SJSA1 (cell line): ENCODE data around the gene NABP1. TPM values are rescaled to one million over a fixed set of nuclear protein-coding genes. Genes with fewer than 3 reads are reported as not detected.

Source experiments
- DNase-seq, 2 experiments: peaks; one replicate each; pipeline ENCODE4 v3.0.0-alpha.2; 2015 to 2020; ENCODE audit warnings: low spot score in 2 of 2, low read depth in 1 of 2
- H3K27ac ChIP-seq: fragments of 250-450 bp; sonication (Bioruptor Pico); 2 replicates; pipeline ENCODE4 v1.5.1; 2020; ENCODE audit warnings: mild to moderate bottlenecking, moderate library complexity
- H3K27me3 ChIP-seq: fragments of 250-450 bp; sonication (Bioruptor Pico); replicated peaks from 2 replicates; pipeline ENCODE4 v1.5.1; 2020; ENCODE audit warnings: mild to moderate bottlenecking, moderate library complexity
- H3K36me3 ChIP-seq: fragments of 250-450 bp; sonication (Bioruptor Pico); 2 replicates; pipeline ENCODE4 v1.5.1; 2020; ENCODE audit warnings: mild to moderate bottlenecking
- H3K4me1 ChIP-seq: fragments of 250-450 bp; sonication (Bioruptor Pico); replicated peaks from 2 replicates; pipeline ENCODE4 v1.6.1; 2021; ENCODE audit warnings: mild to moderate bottlenecking
- H3K4me3 ChIP-seq: fragments of 250-450 bp; sonication (Bioruptor Pico); 2 replicates; pipeline ENCODE4 v1.5.1; 2020; ENCODE audit warnings: mild to moderate bottlenecking
- H3K9me3 ChIP-seq: fragments of 250-450 bp; sonication (Bioruptor Pico); replicated peaks from 2 replicates; pipeline ENCODE4 v1.5.1; 2020; ENCODE audit warnings: mild to moderate bottlenecking
- total RNA-seq: library from RNA; depleted of rRNA; stranded (reverse); fragments of >200 nt; shearing (Covaris generic); gene quantifications from 2 replicates; pipeline ENCODE4 v1.2.3, GENCODE V29; 2014; rRNA removed

NABP1 gene
- total RNA-seq, result 43.9 and 73.8 TPM in 2 replicates

DNA sequence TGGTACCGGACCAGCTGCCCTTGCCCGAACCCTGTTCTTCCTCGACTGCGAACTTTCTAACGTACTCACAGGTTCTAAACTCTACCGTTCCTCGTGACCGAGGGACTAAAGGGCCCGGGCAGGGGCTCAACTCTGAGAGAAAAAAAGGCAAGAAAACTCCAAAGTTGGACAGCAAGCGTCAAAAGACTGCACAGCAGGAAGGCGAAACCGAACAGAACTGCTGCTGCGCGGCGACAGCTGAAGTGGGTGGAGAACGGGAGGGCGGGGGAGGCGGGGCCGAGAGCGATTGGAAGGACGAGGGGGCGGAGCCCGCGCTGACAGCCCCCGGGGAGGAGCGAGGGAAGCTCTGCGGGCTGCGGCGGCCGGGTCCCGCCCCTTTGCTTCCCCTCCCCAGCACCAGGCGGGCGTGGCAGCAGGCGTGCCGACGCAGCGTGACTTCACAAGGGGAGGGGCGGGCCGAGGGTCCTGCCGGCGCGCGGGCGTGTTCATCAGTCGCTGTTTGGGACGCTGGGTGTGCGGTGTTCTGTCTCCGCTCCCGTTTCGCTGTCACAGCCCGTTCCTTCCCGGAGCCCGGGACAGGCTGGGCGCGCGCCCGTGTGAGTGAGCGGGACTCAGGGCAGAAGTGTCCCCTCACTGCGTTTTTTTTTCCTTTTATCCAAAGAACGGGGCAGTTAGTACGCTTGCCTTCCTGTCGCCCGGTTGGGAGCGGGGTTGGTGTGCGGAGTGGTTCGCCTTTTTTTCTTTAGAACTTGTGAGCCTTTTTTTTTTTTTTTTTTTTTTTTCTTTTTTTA lies at the start of gene NABP1:
Gene NABP1, plus strand, starts transcription at position 491 of the 791 bp plus-strand sequence. CDS start 479 bp downstream, outside the sequence.
- Histone ChIP-seq H3K9me3 (no peaks in the 10 kb centered on the region), H3K27ac (peak within 1 kb of the TSS; percentile 96), H3K4me3 (peak within 1 kb of the TSS; percentile 52), H3K27me3 (no peaks in the 10 kb centered on the region), H3K36me3 (peaks cover 42% of the 10 kb centered on the region), H3K4me1 (peaks cover 35% of the 10 kb centered on the region)
- DNase-seq, result peak; percentile 99

DNA sequence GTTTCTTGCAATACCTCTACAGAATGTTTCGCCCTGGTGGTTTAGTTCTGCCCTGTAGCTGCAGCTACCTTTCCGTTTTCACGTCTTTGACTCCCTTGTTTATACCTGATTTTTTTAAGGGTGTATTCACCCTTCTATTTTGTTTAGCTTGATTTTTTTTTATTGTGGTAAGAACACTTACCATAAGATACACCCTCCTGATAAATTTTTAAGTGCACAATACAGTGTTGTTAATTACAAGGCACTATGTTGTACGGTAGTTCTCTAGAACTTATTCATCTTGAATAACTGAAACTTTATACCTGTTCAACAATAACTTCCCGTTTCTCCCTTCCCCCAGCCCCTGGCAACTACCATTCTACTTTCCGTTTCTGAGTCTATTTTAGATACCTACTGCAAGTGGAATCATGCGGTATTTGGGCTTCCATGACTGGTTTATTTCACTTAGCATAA lies 48.9 kb upstream of the NABP1 start:
- Histone ChIP-seq H3K27ac (no peak overlapping the region), H3K27me3 (no peaks in the 10 kb centered on the region), H3K36me3 (no peaks in the 10 kb centered on the region), H3K9me3 (no peaks in the 10 kb centered on the region), H3K4me3 (no peak overlapping the region), H3K4me1 (peaks cover 61% of the 10 kb centered on the region)
- no peak for DNase-seq

DNA sequence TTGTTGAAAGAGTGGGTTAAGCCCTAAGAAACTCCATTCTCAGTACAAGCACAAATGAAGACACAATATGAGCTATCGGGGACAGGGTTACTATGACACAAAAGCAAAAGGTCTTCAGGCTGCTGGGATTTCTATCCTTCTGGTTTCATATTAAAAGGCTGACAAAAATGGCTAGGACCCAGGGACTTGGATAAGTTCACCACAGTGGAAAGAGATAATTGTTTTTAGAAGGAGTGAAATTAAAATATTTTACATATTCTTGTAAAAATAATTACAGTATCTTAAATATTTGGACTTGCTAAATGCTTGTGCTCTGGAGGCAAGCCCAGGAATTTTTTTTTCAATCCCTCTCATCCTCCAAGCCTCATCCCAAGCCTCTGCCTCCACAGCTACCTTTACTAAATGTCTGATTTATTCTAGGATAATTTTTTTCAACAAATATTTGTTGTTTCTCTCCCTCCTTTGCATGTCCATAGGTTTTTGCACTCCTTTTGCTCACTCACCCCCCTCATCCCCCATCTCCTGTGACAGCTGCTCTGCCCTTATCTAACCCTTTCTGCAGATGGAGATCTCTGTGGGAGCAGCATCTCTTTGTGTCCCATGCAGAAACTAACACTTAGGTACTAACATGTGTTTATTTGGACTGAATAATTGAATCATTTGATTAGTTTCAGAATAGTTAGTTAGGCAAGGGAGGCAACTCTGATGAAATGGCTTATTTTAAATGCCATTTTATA lies 47.8 kb upstream of the NABP1 start:
- Histone ChIP-seq H3K4me3 (no peak overlapping the region), H3K9me3 (no peaks in the 10 kb centered on the region), H3K36me3 (no peaks in the 10 kb centered on the region), H3K4me1 (peaks cover 63% of the 10 kb centered on the region), H3K27ac (0 out of 2 replicates have a peak overlapping the region, but pooled peaks have one; percentile 3), H3K27me3 (no peaks in the 10 kb centered on the region)
- DNase-seq, result no peak

GRCh38 chr2:191631754-191632153 lies 46.2 kb upstream of the NABP1 start:
- peak in 1 of 2 experiments; percentile 24 for DNase-seq
- H3K9me3 ChIP-seq, result no peaks in the 10 kb centered on the region
- H3K27ac ChIP-seq, result no peak overlapping the region
- H3K4me1 ChIP-seq, result peaks cover 62% of the 10 kb centered on the region
- H3K27me3 ChIP-seq, result no peaks in the 10 kb centered on the region
- no peaks in the 10 kb centered on the region for H3K36me3 ChIP-seq
- no peak overlapping the region for H3K4me3 ChIP-seq

DNA sequence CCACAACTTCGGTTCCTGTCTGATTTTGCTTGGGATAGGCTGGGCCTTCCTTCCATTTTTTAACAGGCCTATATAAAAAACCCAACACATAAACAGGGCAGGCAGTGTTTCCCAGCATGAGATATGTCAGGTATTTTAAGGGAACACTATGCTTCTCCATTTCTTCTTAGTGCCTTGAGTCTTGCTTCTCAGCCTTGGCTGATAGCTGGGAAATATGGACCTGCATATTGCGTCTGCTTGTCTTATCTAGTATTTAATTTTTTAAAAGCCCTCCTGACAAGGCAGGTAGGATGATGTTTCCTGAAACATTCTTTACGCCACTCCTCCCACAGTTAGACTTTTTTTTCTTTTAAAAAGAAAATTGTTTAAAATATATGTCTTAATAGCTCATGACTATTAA lies 45.5 kb upstream of the NABP1 start:
- no peak for DNase-seq
- Histone ChIP-seq H3K4me1 (peaks cover 62% of the 10 kb centered on the region), H3K4me3 (no peak overlapping the region), H3K9me3 (no peaks in the 10 kb centered on the region), H3K36me3 (no peaks in the 10 kb centered on the region), H3K27ac (no peak overlapping the region), H3K27me3 (no peaks in the 10 kb centered on the region)

- no peaks in the 10 kb centered on the region for H3K9me3 ChIP-seq
- H3K36me3 ChIP-seq, result no peaks in the 10 kb centered on the region
- no peak for DNase-seq
- H3K4me1 ChIP-seq, result peaks cover 79% of the 10 kb centered on the region
- no peak overlapping the region for H3K4me3 ChIP-seq
- no peaks in the 10 kb centered on the region for H3K27me3 ChIP-seq
- peak overlapping the region; percentile 99 for H3K27ac ChIP-seq
Observed at GRCh38 chr2:191634791-191635190, 43.1 kb upstream of the NABP1 start.

DNA sequence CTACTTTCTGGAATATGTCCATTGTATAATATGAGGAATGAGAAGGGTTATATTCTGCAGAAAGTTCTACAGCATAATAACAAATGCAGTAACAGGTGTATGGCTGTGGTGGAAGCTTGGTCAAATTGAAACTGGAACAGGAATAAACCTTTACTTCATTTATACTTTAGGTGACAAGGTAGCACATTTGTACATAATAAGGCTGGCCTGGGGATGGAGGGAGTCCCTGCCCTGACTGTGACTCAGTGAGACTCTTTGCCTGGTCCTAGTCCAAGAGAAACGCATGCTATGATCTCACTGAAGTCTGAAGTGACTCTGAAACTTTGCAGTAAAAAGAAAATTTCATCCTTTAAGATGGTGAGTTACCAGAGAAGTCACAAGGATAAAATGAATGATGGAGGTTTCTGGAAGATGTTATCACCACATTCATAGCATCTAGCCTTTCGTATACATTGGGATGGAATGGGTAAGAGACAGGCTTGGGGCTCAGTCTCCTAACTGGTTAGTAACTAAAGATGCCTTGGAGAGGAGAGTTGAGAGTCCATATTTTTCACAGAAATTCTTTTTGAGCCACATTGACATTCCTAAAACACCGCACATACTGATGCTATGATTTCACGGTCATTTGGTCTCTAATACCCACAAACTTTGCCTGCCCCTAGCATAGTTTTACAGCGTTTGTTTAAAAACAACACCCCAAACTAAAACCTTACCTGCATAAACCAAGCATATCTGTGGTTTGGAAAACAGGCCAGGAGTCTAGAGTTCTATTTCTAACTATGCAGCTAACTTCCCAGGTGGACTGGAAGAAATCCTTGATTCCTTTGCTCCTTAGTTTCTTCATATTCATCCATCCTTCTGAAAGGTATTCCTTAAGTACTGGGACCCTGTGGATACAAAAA lies 42.4 kb upstream of the NABP1 start:
- H3K4me3 ChIP-seq, result no peak overlapping the region
- H3K27ac ChIP-seq, result peak overlapping the region; percentile 99
- H3K9me3 ChIP-seq, result no peaks in the 10 kb centered on the region
- DNase-seq, result peak; percentile 72 to 97
- H3K36me3 ChIP-seq, result no peaks in the 10 kb centered on the region
- peaks cover 71% of the 10 kb centered on the region for H3K4me1 ChIP-seq
- H3K27me3 ChIP-seq, result no peaks in the 10 kb centered on the region

DNA sequence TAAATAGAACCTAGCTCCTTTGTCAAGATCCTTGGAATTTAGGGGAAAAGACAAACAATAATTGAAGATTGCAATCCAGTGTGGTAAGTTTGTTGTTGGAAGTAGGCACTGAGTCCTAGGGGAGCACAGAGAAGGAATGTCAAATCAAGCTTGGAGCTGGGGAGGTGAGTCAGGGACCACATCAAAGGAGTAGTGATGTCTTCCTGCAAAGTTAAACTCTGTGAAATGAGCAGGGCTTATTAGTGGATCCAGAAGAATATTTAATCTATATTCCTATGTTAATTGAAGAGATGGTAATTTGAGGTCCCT lies 41.7 kb upstream of the NABP1 start:
- H3K27ac ChIP-seq, result peak overlapping the region; percentile 99
- H3K4me3 ChIP-seq, result no peak overlapping the region
- no peaks in the 10 kb centered on the region for H3K27me3 ChIP-seq
- peaks cover 65% of the 10 kb centered on the region for H3K4me1 ChIP-seq
- peak; percentile 91 to 98 for DNase-seq
- H3K36me3 ChIP-seq, result no peaks in the 10 kb centered on the region
- H3K9me3 ChIP-seq, result no peaks in the 10 kb centered on the region

GRCh38 chr2:191636586-191636985 lies 41.4 kb upstream of the NABP1 start:
- DNase-seq, result no peak
- H3K27ac ChIP-seq, result peak overlapping the region; percentile 99
- no peaks in the 10 kb centered on the region for H3K36me3 ChIP-seq
- peaks cover 61% of the 10 kb centered on the region for H3K4me1 ChIP-seq
- no peaks in the 10 kb centered on the region for H3K9me3 ChIP-seq
- H3K4me3 ChIP-seq, result no peak overlapping the region
- no peaks in the 10 kb centered on the region for H3K27me3 ChIP-seq

- H3K4me3 ChIP-seq, result no peak overlapping the region
- peak overlapping the region; percentile 99 for H3K27ac ChIP-seq
- peaks cover 54% of the 10 kb centered on the region for H3K4me1 ChIP-seq
- H3K9me3 ChIP-seq, result no peaks in the 10 kb centered on the region
- H3K27me3 ChIP-seq, result no peaks in the 10 kb centered on the region
- no peaks in the 10 kb centered on the region for H3K36me3 ChIP-seq
- peak; percentile 54 to 92 for DNase-seq
Observed at GRCh38 chr2:191637182-191638078, 40.5 kb upstream of the NABP1 start.

DNA sequence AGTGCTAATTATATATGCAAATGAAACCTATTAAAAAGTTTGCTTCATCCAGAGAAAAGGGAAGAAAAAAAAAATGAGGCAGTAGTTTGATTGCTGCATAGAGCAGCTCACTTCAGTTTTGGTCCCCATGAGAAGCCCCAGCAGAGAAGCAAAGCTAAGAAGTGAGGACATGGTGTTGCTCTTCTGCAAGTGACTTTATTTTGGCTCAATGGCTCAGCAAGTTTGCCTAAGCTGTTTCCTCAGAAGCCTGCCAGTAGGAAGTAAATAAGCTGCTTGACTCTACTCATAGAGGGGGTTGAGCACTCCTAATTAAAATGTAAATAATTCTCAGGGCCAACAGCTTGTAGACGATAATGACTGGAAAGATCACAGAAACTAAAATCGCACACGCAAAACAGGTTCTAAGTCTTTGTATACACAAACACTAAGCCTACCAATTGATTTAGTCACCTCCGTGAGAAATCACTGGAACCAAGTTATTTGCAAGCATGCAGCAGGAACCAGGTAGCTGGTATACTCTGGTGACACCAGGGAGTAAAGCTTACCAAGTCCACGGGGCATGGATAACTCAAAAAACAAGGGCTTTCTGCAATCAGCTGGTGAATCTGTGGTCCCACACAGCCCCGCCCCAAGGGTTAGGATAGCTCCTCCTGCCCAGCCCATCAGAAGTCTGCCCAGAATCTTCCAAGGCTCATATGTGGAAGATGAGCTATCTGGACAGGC lies 39.7 kb upstream of the NABP1 start:
- no peaks in the 10 kb centered on the region for H3K36me3 ChIP-seq
- H3K4me1 ChIP-seq, result peaks cover 54% of the 10 kb centered on the region
- no peak overlapping the region for H3K4me3 ChIP-seq
- DNase-seq, result peak; percentile 61 to 64
- no peaks in the 10 kb centered on the region for H3K9me3 ChIP-seq
- H3K27ac ChIP-seq, result peak overlapping the region; percentile 99
- H3K27me3 ChIP-seq, result no peaks in the 10 kb centered on the region

DNA sequence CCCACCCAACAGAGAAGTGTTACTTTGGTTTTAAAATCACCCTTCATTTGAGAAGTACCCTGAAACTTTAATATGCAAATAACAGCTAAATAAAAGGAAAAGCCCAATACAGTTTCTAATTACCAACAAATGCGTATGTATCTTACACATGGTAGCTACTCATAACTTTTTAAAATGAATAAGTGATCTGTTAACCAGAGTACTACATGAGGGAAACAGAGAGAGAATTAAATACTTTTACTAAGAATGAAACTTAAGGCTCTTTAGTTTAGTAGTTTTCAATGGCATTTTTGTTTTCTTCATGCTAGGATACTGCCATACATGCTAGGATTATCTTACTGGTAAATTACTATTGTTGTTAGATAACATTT lies 39.1 kb upstream of the NABP1 start:
- no peak for DNase-seq
- Histone ChIP-seq H3K27ac (peak overlapping the region; percentile 99), H3K4me1 (peaks cover 54% of the 10 kb centered on the region)

More for the DNA sequence above, 39.1 kb upstream of the NABP1 start:
- no peaks in the 10 kb centered on the region for H3K36me3 ChIP-seq
- no peak overlapping the region for H3K4me3 ChIP-seq
- no peaks in the 10 kb centered on the region for H3K27me3 ChIP-seq
- H3K9me3 ChIP-seq, result no peaks in the 10 kb centered on the region
